ENCODE measurements around the gene C1orf185. TPM values are rescaled to one million over a fixed set of nuclear protein-coding genes. Genes with fewer than 3 reads are reported as not detected.

Gene C1orf185
- not detected for polyA plus RNA-seq (2012; ENCODE audit: low read depth, missing spikeins)

GRCh38 chr1:51101976-51102375 is at the start of gene C1orf185:
Gene C1orf185, plus strand, starts transcription at chr1:51102228. Its CDS starts 6 bp downstream, at chr1:51102234.
- TF ChIP-seq TAF1 (IDR thresholded peaks at IDR 0.05; ENCODE audit: low read depth, low read length) = no peak
- no peak for TF ChIP-seq POLR2AphosphoS5 (IDR thresholded peaks at IDR 0.05; ENCODE audit: low read depth, low read length)
- TF ChIP-seq PAX5 (IDR thresholded peaks at IDR 0.05; ENCODE audit: insufficient read depth, low read length, severe bottlenecking) = no peak
- DNase-seq (ENCODE audit: insufficient read length, low spot score) (no peak), FAIRE-seq (no peak)

GRCh38 chr1:51058858-51059257 is 43.2 kb upstream of the C1orf185 start:
- DNase-seq (ENCODE audit: insufficient read length, low spot score) (no peak), FAIRE-seq (no peak)
- TF ChIP-seq POLR2AphosphoS5 (IDR thresholded peaks at IDR 0.05; ENCODE audit: low read depth, low read length) = no peak
- TF ChIP-seq POU2F2 (IDR thresholded peaks at IDR 0.05; ENCODE audit: low read depth, low read length) = no peak
- TF ChIP-seq SPI1 (IDR thresholded peaks at IDR 0.05; ENCODE audit: low read depth, low read length) = no peak
- no peak for TF ChIP-seq PAX5 (IDR thresholded peaks at IDR 0.05; ENCODE audit: insufficient read depth, low read length, severe bottlenecking)
- no peak for TF ChIP-seq TAF1 (IDR thresholded peaks at IDR 0.05; ENCODE audit: low read depth, low read length)
- TF ChIP-seq POLR2A (IDR thresholded peaks at IDR 0.05; ENCODE audit: low read depth, low read length) = no peak

GRCh38 chr1:51061231-51061918 is 40.7 kb upstream of the C1orf185 start:
- DNase-seq (ENCODE audit: insufficient read length, low spot score) (no peak), FAIRE-seq (no peak)
- TF ChIP-seq SPI1 (IDR thresholded peaks at IDR 0.05; ENCODE audit: low read depth, low read length) (no peak), PAX5 (IDR thresholded peaks at IDR 0.05; ENCODE audit: insufficient read depth, low read length, severe bottlenecking) (no peak), POU2F2 (IDR thresholded peaks at IDR 0.05; ENCODE audit: low read depth, low read length) (no peak), POLR2AphosphoS5 (IDR thresholded peaks at IDR 0.05; ENCODE audit: low read depth, low read length) (no peak), POLR2A (IDR thresholded peaks at IDR 0.05; ENCODE audit: low read depth, low read length) (no peak), TAF1 (IDR thresholded peaks at IDR 0.05; ENCODE audit: low read depth, low read length) (no peak)

GRCh38 chr1:51063121-51063520 is 38.9 kb upstream of the C1orf185 start:
- FAIRE-seq (no peak), DNase-seq (ENCODE audit: insufficient read length, low spot score) (no peak)
- TF ChIP-seq POLR2AphosphoS5 (IDR thresholded peaks at IDR 0.05; ENCODE audit: low read depth, low read length) (no peak), POU2F2 (IDR thresholded peaks at IDR 0.05; ENCODE audit: low read depth, low read length) (no peak), TAF1 (IDR thresholded peaks at IDR 0.05; ENCODE audit: low read depth, low read length) (no peak), POLR2A (IDR thresholded peaks at IDR 0.05; ENCODE audit: low read depth, low read length) (no peak), SPI1 (IDR thresholded peaks at IDR 0.05; ENCODE audit: low read depth, low read length) (no peak), PAX5 (IDR thresholded peaks at IDR 0.05; ENCODE audit: insufficient read depth, low read length, severe bottlenecking) (no peak)

- FAIRE-seq = no peak
- DNase-seq (ENCODE audit: insufficient read length, low spot score) = no peak
- no peak for TF ChIP-seq SPI1 (IDR thresholded peaks at IDR 0.05; ENCODE audit: low read depth, low read length)
- TF ChIP-seq POU2F2 (IDR thresholded peaks at IDR 0.05; ENCODE audit: low read depth, low read length) = no peak
- no peak for TF ChIP-seq POLR2A (IDR thresholded peaks at IDR 0.05; ENCODE audit: low read depth, low read length)
- TF ChIP-seq TAF1 (IDR thresholded peaks at IDR 0.05; ENCODE audit: low read depth, low read length) = no peak
- TF ChIP-seq PAX5 (IDR thresholded peaks at IDR 0.05; ENCODE audit: insufficient read depth, low read length, severe bottlenecking) = no peak
- TF ChIP-seq POLR2AphosphoS5 (IDR thresholded peaks at IDR 0.05; ENCODE audit: low read depth, low read length) = no peak
These were observed 32.0 kb upstream of the C1orf185 start for GRCh38 chr1:51070011-51070410.

GRCh38 chr1:51070640-51071039 is 31.4 kb upstream of the C1orf185 start:
- DNase-seq (ENCODE audit: insufficient read length, low spot score) (no peak), FAIRE-seq (no peak)
- TF ChIP-seq SPI1 (IDR thresholded peaks at IDR 0.05; ENCODE audit: low read depth, low read length) (no peak), POLR2A (IDR thresholded peaks at IDR 0.05; ENCODE audit: low read depth, low read length) (no peak), TAF1 (IDR thresholded peaks at IDR 0.05; ENCODE audit: low read depth, low read length) (no peak), POU2F2 (IDR thresholded peaks at IDR 0.05; ENCODE audit: low read depth, low read length) (no peak), PAX5 (IDR thresholded peaks at IDR 0.05; ENCODE audit: insufficient read depth, low read length, severe bottlenecking) (no peak), POLR2AphosphoS5 (IDR thresholded peaks at IDR 0.05; ENCODE audit: low read depth, low read length) (no peak)

- TF ChIP-seq POU2F2 (IDR thresholded peaks at IDR 0.05; ENCODE audit: low read depth, low read length) (no peak), PAX5 (IDR thresholded peaks at IDR 0.05; ENCODE audit: insufficient read depth, low read length, severe bottlenecking) (no peak), POLR2A (IDR thresholded peaks at IDR 0.05; ENCODE audit: low read depth, low read length) (no peak), POLR2AphosphoS5 (IDR thresholded peaks at IDR 0.05; ENCODE audit: low read depth, low read length) (no peak), TAF1 (IDR thresholded peaks at IDR 0.05; ENCODE audit: low read depth, low read length) (no peak), SPI1 (IDR thresholded peaks at IDR 0.05; ENCODE audit: low read depth, low read length) (no peak)
- DNase-seq (ENCODE audit: insufficient read length, low spot score) (no peak), FAIRE-seq (no peak)
These were observed 30.6 kb upstream of the C1orf185 start for GRCh38 chr1:51071291-51072042.

GRCh38 chr1:51072043-51072439 is 30.0 kb upstream of the C1orf185 start:
- TF ChIP-seq POLR2AphosphoS5 (IDR thresholded peaks at IDR 0.05; ENCODE audit: low read depth, low read length) = no peak
- no peak for TF ChIP-seq POLR2A (IDR thresholded peaks at IDR 0.05; ENCODE audit: low read depth, low read length)
- TF ChIP-seq TAF1 (IDR thresholded peaks at IDR 0.05; ENCODE audit: low read depth, low read length) = no peak
- TF ChIP-seq PAX5 (IDR thresholded peaks at IDR 0.05; ENCODE audit: insufficient read depth, low read length, severe bottlenecking) = no peak
- no peak for TF ChIP-seq SPI1 (IDR thresholded peaks at IDR 0.05; ENCODE audit: low read depth, low read length)
- DNase-seq (ENCODE audit: insufficient read length, low spot score) = no peak
- FAIRE-seq = no peak

GRCh38 chr1:51072651-51073050 is 29.4 kb upstream of the C1orf185 start:
- DNase-seq (ENCODE audit: insufficient read length, low spot score) (no peak), FAIRE-seq (no peak)
- no peak for TF ChIP-seq POLR2AphosphoS5 (IDR thresholded peaks at IDR 0.05; ENCODE audit: low read depth, low read length)
- TF ChIP-seq SPI1 (IDR thresholded peaks at IDR 0.05; ENCODE audit: low read depth, low read length) = no peak
- no peak for TF ChIP-seq TAF1 (IDR thresholded peaks at IDR 0.05; ENCODE audit: low read depth, low read length)
- TF ChIP-seq POU2F2 (IDR thresholded peaks at IDR 0.05; ENCODE audit: low read depth, low read length) = no peak
- TF ChIP-seq PAX5 (IDR thresholded peaks at IDR 0.05; ENCODE audit: insufficient read depth, low read length, severe bottlenecking) = no peak
- TF ChIP-seq POLR2A (IDR thresholded peaks at IDR 0.05; ENCODE audit: low read depth, low read length) = no peak

Measured in GM12891 (cell line).